ENCODE results near the gene RSU1. TPM values are rescaled to one million over a fixed set of nuclear protein-coding genes. Genes with fewer than 3 reads are reported as not detected.

The RSU1 gene
- total RNA-seq, 1 experiment from 2014 or later, result 44.5 TPM

GRCh38 chr10:16773334-16773733, 43.9 kb downstream of the RSU1 start:
- no peaks in the 10 kb centered on the region for H3K36me3 ChIP-seq (ENCODE audit: low read depth)
- H3K4me3 ChIP-seq, result no peak overlapping the region
- ChIA-PET CTCF (no interaction called here), POLR2A (ENCODE audit: unreplicated experiment) (no interaction called here)
- H3K9me2 ChIP-seq (ENCODE audit: insufficient read depth), result no peaks in the 10 kb centered on the region
- intact Hi-C loops (cut with micrococcal nuclease; ENCODE audit: unreplicated experiment), result no loop called here
- TF ChIP-seq, protein P1, sequence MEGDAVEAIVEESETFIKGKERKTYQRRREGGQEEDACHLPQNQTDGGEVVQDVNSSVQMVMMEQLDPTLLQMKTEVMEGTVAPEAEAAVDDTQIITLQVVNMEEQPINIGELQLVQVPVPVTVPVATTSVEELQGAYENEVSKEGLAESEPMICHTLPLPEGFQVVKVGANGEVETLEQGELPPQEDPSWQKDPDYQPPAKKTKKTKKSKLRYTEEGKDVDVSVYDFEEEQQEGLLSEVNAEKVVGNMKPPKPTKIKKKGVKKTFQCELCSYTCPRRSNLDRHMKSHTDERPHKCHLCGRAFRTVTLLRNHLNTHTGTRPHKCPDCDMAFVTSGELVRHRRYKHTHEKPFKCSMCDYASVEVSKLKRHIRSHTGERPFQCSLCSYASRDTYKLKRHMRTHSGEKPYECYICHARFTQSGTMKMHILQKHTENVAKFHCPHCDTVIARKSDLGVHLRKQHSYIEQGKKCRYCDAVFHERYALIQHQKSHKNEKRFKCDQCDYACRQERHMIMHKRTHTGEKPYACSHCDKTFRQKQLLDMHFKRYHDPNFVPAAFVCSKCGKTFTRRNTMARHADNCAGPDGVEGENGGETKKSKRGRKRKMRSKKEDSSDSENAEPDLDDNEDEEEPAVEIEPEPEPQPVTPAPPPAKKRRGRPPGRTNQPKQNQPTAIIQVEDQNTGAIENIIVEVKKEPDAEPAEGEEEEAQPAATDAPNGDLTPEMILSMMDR (conservative IDR thresholded peaks at IDR 0.05), result no peak
- no peak for TF ChIP-seq EZH2 (IDR thresholded peaks at IDR 0.05; ENCODE audit: low read depth)
- no peak overlapping the region for H3K4me2 ChIP-seq
- H3K4me1 ChIP-seq (replicated peaks; ENCODE audit: insufficient read depth), result no peaks in the 10 kb centered on the region
- no peaks in the 10 kb centered on the region for H3K79me2 ChIP-seq (ENCODE audit: low read depth)
- no peaks in the 10 kb centered on the region for H3K27me3 ChIP-seq (ENCODE audit: insufficient read depth, low read depth)
- no peak overlapping the region for H2AFZ ChIP-seq
- no TSS peak for BruUV-seq (replicated peaks)
- H3K27ac ChIP-seq, result no peak overlapping the region
- H3F3A ChIP-seq (ENCODE audit: insufficient read depth, low read depth), result no peaks in the 10 kb centered on the region
- DNase-seq, result no peak
- H3K9me3 ChIP-seq (ENCODE audit: insufficient read depth, low read depth), result no peaks in the 10 kb centered on the region
- no peaks in the 10 kb centered on the region; the same call in 1 of the 2 replicates for H4K20me1 ChIP-seq (ENCODE audit: insufficient read depth)

DNA sequence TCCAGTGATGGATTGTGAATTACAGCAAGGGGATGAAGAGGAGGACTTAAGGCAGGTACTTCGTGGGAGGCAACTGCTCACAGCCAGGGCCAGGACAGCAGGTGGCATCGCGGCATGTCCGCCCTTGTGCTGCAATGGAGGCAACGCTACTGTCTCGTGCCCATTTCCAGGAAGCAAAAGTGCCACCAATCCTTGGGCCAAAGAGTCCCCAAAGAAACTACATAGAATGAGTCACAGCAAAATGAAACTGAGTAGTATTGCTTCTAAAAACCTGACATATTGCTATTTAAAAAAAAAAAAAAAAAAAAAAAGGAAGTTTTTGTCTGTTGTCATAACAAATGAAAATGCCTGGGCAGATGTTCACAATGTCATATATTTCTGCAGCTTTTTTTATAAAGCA, 46.6 kb downstream of the RSU1 start:
- Histone ChIP-seq H4K20me1 (ENCODE audit: insufficient read depth) (no peaks in the 10 kb centered on the region), H3K4me1 (replicated peaks; ENCODE audit: insufficient read depth) (no peaks in the 10 kb centered on the region), H2AFZ (no peak overlapping the region), H3K9me2 (ENCODE audit: insufficient read depth) (no peaks in the 10 kb centered on the region), H3K4me3 (no peak overlapping the region), H3K79me2 (ENCODE audit: low read depth) (no peaks in the 10 kb centered on the region), H3K4me2 (no peak overlapping the region), H3K9me3 (ENCODE audit: insufficient read depth, low read depth) (no peaks in the 10 kb centered on the region), H3F3A (ENCODE audit: insufficient read depth, low read depth) (no peaks in the 10 kb centered on the region), H3K27me3 (ENCODE audit: insufficient read depth, low read depth) (no peaks in the 10 kb centered on the region), H3K27ac (no peak overlapping the region), H3K36me3 (ENCODE audit: low read depth) (no peaks in the 10 kb centered on the region)
- intact Hi-C loops (cut with micrococcal nuclease; ENCODE audit: unreplicated experiment), result no loop called here
- POLR2A ChIA-PET (ENCODE audit: unreplicated experiment), result no interaction called here
- CTCF ChIA-PET, result interaction anchor here (0.6 kb wide), 1 partner anchor 48 kb away, joined by 18 read pairs; no protein-coding TSS in a partner anchor
- BruUV-seq (replicated peaks), result no TSS peak
- DNase-seq, result no peak
- TF ChIP-seq EZH2 (IDR thresholded peaks at IDR 0.05; ENCODE audit: low read depth), result no peak
- TF ChIP-seq, protein P1 (conservative IDR thresholded peaks at IDR 0.05), result no peak

DNA sequence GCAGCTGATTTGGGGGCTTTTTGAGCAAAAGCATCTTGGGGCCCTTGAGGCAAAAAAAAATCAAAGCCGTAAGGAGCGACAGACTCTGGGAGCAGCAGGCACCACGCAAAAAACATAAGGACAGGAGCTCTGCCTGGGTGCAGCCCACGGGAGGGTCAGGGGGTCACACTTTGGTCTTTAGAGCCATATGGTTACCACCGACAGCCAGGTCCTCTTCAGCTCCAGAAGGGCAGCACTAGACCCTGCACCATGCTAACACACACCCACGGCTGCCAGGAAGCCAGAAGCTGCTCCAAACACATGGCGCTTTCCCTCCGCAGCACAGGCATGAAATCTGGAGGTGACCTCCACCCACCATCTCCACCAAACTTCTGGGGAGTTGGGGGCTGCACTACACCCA, 47.1 kb downstream of the RSU1 start:
- H3K9me2 ChIP-seq (ENCODE audit: insufficient read depth), result no peaks in the 10 kb centered on the region
- H4K20me1 ChIP-seq (ENCODE audit: insufficient read depth), result no peaks in the 10 kb centered on the region
- no peaks in the 10 kb centered on the region for H3K27me3 ChIP-seq (ENCODE audit: insufficient read depth, low read depth)
- no peaks in the 10 kb centered on the region for H3K9me3 ChIP-seq (ENCODE audit: insufficient read depth, low read depth)
- CTCF ChIA-PET, result no interaction called here
- no peaks in the 10 kb centered on the region for H3K36me3 ChIP-seq (ENCODE audit: low read depth)
- no peaks in the 10 kb centered on the region for H3K4me1 ChIP-seq (replicated peaks; ENCODE audit: insufficient read depth)
- no peak overlapping the region for H3K4me3 ChIP-seq
- no peaks in the 10 kb centered on the region for H3F3A ChIP-seq (ENCODE audit: insufficient read depth, low read depth)
- no peak overlapping the region for H3K27ac ChIP-seq
- no peak for TF ChIP-seq EZH2 (IDR thresholded peaks at IDR 0.05; ENCODE audit: low read depth)
- H3K4me2 ChIP-seq, result no peak overlapping the region
- DNase-seq, result no peak
- no peak overlapping the region for H2AFZ ChIP-seq
- no peaks in the 10 kb centered on the region for H3K79me2 ChIP-seq (ENCODE audit: low read depth)
- POLR2A ChIA-PET (ENCODE audit: unreplicated experiment), result no interaction called here
- intact Hi-C loops (cut with micrococcal nuclease; ENCODE audit: unreplicated experiment), result no loop called here
- BruUV-seq (replicated peaks), result no TSS peak

DNA sequence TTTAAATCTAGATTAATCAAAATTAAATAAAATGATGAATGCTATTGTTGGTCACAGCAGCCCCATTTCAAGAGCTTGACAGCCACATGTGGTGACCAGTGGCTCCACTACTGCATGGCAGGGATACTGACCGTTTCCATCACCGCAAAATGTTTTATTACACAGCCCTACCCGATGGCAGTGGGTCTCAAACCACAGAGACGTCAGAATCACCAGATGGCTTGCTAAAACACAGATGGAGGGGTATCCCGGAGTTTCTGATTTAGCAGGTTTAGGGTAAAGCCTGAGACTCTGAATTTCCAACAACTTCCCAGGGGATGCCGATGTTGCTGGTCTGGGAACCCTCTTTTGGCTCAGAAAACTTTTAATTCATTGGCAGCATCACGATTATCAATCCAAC, 47.9 kb downstream of the RSU1 start:
- no peaks in the 10 kb centered on the region for H3K79me2 ChIP-seq (ENCODE audit: low read depth)
- CTCF ChIA-PET, result no interaction called here
- TF ChIP-seq, protein P1 (conservative IDR thresholded peaks at IDR 0.05), result no peak
- TF ChIP-seq EZH2 (IDR thresholded peaks at IDR 0.05; ENCODE audit: low read depth), result no peak

More for the DNA sequence above, 47.9 kb downstream of the RSU1 start:
- Histone ChIP-seq H3K36me3 (ENCODE audit: low read depth) (no peaks in the 10 kb centered on the region), H3K9me2 (ENCODE audit: insufficient read depth) (no peaks in the 10 kb centered on the region), H3K4me1 (replicated peaks; ENCODE audit: insufficient read depth) (no peaks in the 10 kb centered on the region), H4K20me1 (ENCODE audit: insufficient read depth) (no peaks in the 10 kb centered on the region), H2AFZ (no peak overlapping the region), H3K4me2 (no peak overlapping the region), H3F3A (ENCODE audit: insufficient read depth, low read depth) (no peaks in the 10 kb centered on the region), H3K9me3 (ENCODE audit: insufficient read depth, low read depth) (no peaks in the 10 kb centered on the region), H3K27me3 (ENCODE audit: insufficient read depth, low read depth) (no peaks in the 10 kb centered on the region), H3K27ac (no peak overlapping the region), H3K4me3 (no peak overlapping the region)
- BruUV-seq (replicated peaks), result no TSS peak
- DNase-seq, result no peak
- POLR2A ChIA-PET (ENCODE audit: unreplicated experiment), result no interaction called here
- intact Hi-C loops (cut with micrococcal nuclease; ENCODE audit: unreplicated experiment), result no loop called here

All from PC-9 (cell line).